HG02870 (cell line): Measurements from ENCODE around the gene RANBP17.
"Not testable (repeated sequence)": the region's sequence is repeated elsewhere in the genome, so short reads cannot be mapped to it uniquely, and the experiment has no call there.

Source experiments
- ATAC-seq: cut with Tn5 transposase; IDR thresholded peaks from one replicate; pipeline ENCODE4 v1.9.1; 2021; ENCODE audit warnings: mild to moderate bottlenecking, moderate library complexity; ENCODE audit not compliant: unreplicated experiment

The RANBP17 gene

DNA sequence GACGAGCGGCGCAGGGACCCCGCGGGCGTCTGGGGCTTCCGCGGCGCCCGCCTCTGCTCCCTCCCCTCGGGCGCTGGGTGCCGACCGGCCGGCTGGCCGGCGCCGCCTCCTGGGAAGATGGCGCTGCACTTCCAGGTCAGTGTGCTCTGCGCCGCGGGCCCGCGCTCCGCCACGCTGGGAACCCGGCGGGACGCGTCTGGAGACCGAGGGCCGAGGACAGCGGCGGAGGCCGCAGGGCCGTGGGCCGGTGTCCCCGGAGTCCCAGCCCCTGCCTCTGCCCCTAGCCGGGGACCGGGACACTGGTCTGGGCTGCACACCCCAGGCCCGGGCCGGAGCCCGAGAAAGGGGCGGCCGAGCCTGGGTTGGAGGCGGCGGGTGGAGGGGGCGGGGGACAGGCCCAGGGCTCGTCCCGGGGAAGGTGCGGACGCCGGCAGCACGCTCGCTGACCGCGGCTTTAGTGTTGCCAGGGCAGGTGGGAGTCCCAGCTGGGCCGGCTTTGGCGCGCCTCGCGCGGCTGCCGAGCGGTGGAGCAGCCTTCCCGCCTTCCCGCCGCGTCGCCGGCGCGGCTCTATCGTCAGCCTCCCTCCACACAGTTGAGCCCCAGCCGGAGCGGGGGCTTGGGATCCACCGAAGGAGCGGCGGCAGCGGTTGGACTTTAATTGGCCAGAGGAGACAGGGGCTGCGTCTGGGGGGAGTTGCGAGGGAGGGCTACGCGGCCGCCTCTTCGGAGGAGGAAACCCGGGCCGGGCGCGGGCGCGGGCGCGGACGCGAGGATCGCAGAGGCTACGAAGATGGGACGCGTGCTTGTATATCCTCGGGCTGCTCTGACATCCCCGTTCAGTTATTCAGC is at the start of gene RANBP17:
TSS of gene RANBP17 (plus strand) at position 102 of the 850 bp plus-strand sequence.
- no peak for ATAC-seq

DNA sequence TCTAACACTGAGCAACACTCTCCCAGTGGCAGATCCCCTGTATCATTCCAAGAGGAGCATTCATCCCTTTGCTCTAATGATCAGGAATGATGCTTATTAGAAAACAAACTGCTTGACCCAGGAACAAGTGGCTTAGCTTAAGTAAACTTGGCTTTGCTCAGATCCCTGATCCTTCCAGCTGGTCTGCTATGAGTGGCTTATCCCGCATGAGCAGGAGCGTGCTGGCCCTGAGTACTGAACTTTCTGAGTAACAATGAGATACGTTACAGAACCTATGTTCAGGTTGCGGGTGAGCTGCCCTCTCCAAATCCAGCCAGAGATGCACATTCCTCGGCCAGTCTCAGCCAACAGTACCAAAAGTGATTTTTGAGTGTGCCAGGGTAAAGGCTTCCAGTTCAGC is 48.6 kb upstream of the RANBP17 start:
- ATAC-seq = no peak

DNA sequence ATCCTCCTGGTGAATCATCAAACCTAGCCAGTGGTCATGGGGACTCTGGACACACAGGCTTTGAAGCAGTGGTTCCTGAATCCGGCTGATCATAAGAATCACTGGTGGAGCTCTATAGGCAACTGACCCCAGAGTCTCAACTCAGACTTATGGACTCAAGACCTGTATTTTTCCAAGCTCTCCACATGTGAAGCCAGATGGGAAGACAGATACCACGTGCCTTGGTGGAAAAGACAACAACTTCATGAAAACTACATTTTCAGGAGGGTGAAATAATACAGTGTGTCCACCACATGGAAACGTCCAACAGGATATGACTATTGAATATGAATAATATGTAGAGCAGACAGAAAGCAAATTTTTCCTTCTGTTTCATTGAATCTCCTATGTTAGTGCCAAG is 44.6 kb upstream of the RANBP17 start:
- ATAC-seq = no peak

DNA sequence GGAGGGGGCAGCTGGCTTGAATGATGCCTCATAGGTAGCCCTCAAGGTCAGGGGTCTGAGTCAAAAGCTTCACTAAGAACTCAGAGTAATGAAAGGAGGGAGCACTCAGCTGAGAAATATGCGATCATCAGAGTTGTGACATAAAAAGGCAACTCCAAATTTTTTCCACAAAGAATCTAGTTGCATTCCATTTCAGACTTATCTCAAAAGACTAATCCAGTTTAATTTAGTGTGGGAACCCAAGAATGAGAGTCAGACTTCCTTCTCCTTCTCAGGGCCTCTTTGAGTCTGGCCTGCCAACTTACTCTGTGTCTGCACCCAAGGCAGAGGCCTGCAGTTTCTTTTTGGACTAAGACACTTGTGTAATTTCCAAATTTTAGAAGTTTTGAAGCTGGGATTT is 43.6 kb upstream of the RANBP17 start:
- ATAC-seq = no peak

DNA sequence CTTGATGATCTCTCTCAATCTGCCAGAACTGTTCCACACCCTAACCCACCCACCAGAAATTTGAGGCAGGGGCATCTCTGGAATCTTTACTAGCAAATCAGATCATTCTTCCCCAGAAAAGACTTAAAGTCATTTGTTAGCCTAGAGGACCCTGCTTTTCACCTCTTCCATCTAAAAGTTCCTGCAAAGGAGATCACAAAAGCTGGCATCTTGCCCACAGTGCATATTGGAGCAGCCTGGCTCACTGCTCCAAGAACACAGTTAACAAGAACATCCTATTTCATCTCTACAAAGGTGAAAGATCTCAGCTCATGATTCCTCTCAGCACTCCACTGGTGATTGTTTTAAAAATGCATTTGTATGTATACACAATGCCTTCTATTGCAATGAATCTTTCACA is 42.0 kb upstream of the RANBP17 start:
- no peak for ATAC-seq

DNA sequence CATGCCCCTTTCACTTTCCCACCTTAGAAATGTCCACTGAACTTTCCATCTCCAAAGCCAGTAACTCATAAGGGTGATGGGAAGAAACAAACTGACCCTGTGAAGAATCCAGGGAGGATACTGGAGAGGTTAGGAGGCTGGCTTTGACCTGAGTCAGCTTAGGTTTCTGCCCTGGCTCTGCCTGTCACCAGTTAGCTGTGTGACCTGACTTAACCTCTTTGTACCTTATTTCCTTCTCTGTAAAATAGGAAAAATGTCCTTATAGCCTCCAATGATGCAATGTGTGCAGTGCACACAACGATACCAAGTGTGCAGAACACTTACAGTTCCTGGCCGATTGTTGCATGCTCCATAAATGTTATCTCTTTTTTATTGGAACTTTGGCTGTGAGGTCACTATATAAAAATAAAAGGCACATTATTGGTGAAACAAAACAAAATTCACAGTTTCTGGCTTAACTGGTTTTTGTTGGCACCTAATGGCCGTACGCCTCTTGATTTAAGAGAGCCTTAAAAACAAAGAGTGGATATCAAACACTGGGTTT is 40.5 kb upstream of the RANBP17 start:
- no peak for ATAC-seq

DNA sequence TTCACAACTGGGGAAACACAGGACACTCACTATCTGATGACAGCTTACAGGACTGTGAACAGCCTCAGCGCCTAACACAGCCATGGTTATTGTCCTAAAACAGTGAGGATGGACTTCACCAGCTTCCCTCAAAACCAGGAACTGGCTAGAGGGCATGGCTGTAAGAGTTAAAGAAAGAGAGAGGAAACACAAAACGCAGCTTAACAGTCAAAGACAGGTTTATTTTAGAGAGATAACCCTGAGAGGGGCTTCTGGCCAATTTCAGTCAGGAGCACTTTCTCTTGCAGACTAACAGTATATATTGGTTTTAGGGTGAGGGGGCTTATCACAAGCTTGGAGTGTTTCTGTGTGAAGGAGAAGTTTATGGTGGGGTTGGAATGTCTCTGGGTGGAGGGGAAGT is 35.7 kb upstream of the RANBP17 start:
- ATAC-seq = no peak

DNA sequence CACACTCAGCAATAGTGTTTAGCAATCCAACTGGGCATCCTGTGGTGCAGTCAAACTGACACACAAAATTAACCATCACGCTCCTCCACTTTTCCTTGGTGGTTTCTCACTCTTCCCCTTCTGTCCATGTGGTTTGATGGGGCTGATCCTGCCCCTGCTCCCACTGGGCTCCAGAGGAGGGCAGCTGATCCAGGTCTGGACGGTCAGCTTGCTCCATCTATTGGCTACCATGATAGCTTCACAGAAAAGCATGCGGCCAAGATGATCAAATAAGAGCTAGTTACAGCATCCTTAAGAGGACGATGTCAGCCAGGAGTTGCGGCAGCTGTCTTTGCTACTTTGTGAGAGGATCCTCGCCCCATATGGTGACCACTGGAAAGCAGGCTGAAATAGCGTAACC is 29.6 kb upstream of the RANBP17 start:
- no peak for ATAC-seq

DNA sequence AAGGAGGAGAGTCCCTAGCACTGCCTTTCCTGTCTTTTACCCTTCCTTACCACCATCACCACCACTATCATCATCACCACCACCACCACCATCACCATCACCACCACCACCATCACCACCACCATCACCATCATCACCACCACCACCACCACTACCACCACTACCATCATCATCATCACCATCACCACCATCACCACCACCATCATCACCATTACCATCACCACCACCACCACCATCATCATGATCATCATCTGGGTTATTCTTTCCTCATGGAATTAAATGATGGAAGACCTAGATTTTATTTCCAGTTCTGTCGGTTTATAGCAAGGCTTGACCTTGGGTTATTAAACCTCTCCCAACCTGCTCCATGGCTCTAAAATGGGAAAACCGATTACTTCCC is 27.8 kb upstream of the RANBP17 start:
- not testable (repeated sequence) for ATAC-seq

DNA sequence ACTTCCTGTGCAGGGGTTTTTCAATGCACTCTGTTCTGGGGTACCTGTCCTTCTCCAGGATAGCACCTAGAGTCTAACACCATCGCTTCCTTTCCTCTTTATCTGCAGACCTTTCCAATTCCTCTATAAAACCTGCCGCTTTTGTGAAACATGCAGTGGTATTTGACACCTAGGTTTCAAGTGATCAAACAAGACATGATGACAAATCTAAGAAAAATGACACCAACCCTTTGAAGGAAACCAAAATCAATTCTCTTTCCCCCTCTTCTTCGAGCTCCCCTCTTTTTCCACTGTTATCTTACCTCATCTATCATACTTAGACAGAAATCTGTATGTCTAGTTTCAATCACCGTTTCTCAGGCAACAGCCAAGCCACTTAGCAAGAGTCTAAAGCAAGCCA is 25.6 kb upstream of the RANBP17 start:
- no peak for ATAC-seq

DNA sequence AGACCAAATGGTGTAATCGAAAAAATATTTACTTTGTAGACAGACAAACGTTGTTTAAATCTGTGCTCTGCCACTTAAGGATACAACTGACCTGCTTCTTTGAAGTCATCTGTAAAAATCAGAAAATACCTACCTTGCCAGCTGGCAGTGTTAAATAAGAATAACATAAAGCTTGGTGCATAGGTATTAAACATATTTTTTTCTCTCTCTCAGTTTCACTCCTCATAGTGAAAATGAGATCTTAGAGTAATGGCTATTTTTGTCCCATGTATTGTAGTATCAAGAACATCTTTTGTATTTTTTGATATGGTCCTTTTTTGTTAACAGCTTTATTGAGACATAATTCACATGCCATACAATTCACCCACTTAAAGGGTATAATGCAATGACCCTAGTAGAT is 17.9 kb upstream of the RANBP17 start:
- no peak for ATAC-seq

DNA sequence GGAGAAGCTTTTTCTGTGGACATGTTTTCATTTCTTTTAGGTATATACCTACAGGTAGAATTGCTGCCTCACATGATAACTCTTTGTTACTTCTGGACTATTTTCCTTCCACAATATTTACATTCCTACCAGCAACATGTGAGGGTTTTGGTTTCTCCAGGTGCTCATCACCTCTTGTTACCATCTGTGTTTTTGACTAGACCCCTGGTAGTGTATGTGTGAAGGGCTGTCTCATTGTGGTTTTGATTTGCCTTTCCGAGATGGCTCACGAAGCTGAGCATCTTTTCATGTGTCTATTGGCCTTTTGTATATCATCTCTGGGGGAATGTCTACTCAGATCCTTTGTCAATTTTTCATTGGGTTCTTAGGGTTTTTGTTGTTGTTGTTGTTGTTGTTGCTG is 17.2 kb upstream of the RANBP17 start:
- no peak for ATAC-seq

DNA sequence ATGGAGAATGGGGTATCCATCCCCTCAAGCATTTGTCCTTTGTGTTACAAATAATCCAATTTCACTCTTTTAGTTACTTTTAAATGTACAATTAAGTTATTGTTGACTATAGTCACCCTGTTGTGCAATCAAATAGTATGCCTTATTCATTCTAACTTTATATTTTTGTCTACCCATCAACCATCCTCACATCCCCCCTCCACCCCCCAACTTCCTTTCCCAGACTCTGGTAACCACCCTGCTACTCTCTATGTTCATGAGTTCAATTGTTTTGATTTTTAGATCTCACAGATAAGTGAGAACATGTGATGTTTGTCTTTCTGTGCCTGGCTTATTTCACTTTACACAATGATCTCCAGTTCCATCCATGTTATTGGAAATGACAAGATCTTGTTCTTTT is 15.4 kb upstream of the RANBP17 start:
- ATAC-seq = no peak

DNA sequence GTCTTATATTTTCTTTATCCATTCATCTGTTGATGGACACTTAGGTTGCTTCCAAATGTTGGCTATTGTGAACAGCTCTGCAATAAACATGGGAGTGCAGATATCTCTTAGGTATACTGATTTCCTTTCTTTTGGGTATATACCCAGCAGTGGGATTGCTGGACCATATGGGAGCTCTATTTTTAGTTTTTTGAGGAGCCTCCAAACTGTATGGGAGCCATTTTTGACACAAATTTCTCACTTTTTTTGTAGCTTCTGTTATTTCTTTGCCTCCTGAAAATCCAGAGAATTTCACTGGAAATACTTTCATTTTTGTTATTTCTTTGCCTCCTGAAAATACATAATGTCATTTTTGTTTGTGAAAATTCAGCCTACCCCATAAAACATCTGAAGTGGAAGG is 15.0 kb upstream of the RANBP17 start:
- no peak for ATAC-seq

DNA sequence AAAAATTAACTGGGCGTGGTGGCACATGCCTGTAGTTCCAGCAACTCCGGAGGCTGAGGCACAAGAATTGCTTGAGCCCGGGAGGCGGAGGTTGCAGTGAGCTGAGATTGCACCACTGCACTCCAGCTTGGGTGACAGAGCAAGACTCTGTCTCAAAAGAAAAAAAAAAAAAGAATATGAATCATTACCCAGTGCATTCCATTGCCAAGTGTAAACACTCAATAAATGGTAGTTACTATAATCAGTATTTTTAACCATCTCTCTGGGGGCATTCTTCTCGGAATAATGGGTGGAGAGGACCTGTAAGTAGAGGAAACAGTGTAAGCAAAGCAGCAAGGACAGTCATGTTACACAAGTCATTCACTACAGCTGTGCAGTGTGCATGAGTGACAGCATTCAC is 13.8 kb upstream of the RANBP17 start:
- ATAC-seq = no peak

DNA sequence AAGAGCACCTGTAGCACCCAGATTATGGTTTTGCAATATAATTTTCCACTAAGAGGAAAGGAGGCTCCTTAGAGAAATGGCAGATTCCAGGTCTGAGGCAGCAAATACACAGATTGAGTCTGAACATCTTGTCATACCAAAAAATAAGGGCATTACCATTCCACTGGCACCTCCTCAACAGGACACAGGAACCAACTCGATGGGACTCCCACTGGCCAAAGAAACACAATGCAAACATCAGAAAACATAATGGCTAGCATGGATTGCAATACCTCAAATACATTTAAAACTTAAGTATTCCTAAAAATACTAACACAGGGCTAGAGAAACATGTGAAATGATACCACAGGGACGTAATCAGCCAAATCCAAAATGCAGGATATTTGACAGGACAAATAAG is 12.4 kb upstream of the RANBP17 start:
- no peak for ATAC-seq

DNA sequence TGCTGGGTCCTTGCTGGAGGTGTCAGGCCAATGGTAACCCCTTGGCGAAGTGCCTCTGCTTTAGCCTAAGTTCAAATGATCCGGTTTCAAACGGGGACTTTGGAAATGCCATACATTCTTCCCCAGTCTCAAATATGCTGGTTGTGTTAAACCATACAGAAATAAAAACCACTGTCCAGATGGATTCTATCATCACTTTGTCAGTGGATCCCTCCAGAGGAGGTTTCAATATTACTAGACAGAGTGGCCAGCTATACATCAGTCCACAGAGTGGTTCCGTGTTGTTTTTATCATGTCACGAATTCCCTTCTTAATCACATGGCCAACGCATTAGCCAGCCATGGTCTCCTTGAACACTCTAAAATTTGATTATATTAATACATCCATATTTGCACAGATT is 7.3 kb upstream of the RANBP17 start:
- no peak for ATAC-seq

DNA sequence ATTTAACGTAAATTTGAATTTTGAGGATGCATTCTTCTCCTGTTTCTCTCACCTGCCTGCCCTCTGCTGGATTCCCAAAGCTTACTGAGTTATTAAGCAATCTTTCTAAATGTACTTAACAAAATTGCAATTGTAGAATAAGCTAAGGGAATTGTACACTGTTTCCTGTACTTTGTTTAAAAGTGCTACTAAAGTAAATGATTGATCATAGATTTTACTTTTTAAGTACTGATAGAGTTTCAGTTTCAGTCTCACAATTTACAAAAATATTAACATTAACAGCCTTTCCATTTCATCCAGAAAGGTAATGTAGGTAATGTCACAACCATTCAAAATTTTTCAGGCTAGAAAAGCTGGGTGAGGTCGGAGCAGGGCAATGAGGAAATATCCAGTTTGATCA is 4.8 kb upstream of the RANBP17 start:
- ATAC-seq = no peak

DNA sequence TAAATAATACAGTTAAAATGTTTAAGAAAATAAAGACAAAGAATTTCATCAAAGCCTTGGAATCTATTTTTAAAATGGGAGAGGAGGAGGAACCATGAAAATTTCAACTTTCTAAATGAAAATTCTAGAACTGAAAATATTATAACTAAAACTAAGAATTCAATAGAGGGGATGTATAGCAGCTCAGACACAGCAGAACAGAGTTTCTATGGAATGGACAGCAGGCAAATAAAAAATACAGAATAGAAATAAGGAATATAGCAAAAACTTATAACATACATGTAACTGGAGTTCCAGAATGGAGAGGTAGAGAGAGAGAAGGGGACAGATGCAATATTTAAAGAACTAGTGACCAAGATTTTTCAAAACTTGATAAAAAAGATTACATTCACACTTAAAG is 1.4 kb upstream of the RANBP17 start:
- ATAC-seq = no peak

DNA sequence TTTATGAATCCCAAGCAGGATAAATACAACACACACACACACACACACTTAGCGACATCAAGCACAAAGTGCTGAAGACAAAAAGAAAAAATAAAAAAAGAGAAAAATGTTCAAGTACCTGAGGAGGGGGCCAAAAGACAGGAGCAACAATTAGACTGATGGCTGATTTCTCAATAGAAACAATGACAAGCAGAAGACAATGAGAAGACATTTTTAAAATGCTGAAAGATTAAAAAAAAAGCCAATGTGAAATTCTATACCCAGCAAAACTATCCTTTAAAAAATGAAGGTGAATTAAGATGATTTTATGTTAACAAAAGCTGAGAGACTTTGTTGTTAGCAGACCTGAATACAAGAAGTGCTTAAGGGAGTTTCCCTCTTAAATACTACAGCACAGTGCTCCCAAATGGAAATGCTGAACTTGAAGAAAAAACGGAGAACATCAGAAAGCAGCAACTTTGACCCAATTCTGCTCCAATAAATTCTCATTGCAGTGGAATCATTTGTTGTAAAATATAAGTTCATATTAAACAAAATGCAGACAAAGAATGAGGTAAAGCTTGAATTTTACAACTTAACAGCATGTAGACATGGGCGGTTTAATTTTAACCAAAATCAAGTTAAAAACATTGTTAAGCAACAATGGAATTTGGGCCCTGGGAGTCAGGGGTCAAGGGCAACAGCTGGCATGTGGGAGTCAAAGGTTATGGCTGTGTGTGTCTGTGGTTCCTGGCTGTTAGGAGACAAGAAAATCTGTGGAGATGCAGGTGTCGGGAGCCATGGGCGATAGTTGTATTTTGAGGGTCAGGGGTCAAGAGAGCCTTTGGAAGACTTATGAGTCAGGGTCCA is 776 bp upstream of the RANBP17 start:
- no peak for ATAC-seq

DNA sequence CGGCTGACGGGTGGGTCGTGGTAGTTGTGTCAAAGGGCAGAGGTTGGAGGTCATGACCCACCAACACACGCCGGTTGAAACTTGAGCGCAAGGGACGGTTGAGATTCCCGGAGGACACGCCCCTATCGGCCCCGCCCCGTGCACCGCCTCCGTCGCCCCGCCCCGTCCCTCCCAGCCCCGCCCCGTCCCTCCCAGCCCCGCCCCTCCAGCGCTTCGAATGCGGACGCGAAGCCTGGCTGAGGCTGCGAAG is 226 bp upstream of the RANBP17 start:
- ATAC-seq = no peak

DNA sequence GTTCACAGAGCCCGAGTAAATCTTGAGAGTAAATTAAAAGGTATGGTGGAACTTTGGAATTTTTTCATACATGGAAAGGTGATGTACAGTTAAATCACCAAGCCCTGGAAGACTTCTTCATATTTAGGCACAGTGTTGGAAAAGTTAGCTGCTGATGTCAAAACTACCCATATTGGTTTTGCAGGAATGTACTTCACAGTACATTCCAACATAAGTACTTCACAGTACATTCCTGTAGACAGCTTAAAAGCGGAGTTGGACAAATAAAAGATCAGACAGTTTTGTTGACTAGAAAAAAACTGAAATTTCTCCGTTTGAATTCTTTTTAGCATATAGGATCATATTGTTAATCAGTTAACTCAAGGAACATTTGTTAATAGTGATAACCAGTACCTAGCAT is 1.8 kb downstream of the RANBP17 start:
- no peak for ATAC-seq
